GM12878 (cell line): ENCODE results near the gene NR3C1. TPM values are rescaled to one million over a fixed set of nuclear protein-coding genes. Genes with fewer than 3 reads are reported as not detected.
A peak's percentile ranks its signal among the peaks of the same experiment; 100 is the strongest.

Experiments used
- ATAC-seq: fragments of 200-7000 bp; cut with Tn5 transposase; 3 replicates; pipeline ENCODE4 v1.9.1; 2020; ENCODE audit warnings: mild to moderate bottlenecking, moderate library complexity
- BruUV-seq: library from RNA; stranded (reverse); fragments of 400-500 nt; replicated peaks from 2 replicates; lab custom pipeline; 2021; lab: Mats Ljungman, UMichigan
- CTCF ChIA-PET: fragments of 300-600 bp; sonication (Branson Sonifier 250); formaldehyde crosslinking; extraction: SDS; loops from one replicate; lab custom pipeline; 2021; ENCODE audit warnings: inconsistent platforms; lab: Yijun Ruan, JAX
- POLR2A ChIA-PET: fragments of 350-600 bp; formaldehyde crosslinking; extraction: SDS; loops from one replicate; lab custom pipeline; 2021; ENCODE audit warnings: inconsistent platforms; lab: Charles Lee
- RAD21 ChIA-PET: fragments of 300-600 bp; sonication (Branson Sonifier 250); formaldehyde crosslinking; loops from one replicate; lab custom pipeline; 2023; ENCODE audit warnings: antibody characterized with exemption; ENCODE audit not compliant: unreplicated experiment; lab: Charles Lee
- SMC1A ChIA-PET: fragments of 300-600 bp; sonication (Branson Sonifier 250); formaldehyde crosslinking; loops from one replicate; lab custom pipeline; 2023; ENCODE audit not compliant: unreplicated experiment, uncharacterized antibody; lab: Charles Lee
- DNase-seq: peaks from one replicate; pipeline ENCODE4 v3.0.0-alpha.2; 2011; ENCODE audit warnings: low read depth, low spot score
- FAIRE-seq: peaks from 3 replicates; lab custom pipeline; 2011; peaks lifted over from hg19 to GRCh38; lab: Jason Lieb, UNC
- H2AFZ ChIP-seq: 2 replicates; pipeline ENCODE4 v1.6.0; 2011; ENCODE audit warnings: low read depth, low read length, control low read depth; ENCODE audit not compliant: control insufficient read depth
- H3K27ac ChIP-seq: 2 replicates; pipeline ENCODE4 v1.5.1; 2011; ENCODE audit warnings: control low read depth; ENCODE audit not compliant: control insufficient read depth, insufficient read depth
- H3K27me3 ChIP-seq, 2 experiments: replicated peaks in 1 of 2; 2 replicates each; pipeline versions ENCODE4 v1.6.0 to v1.6.1; 2011; ENCODE audit warnings: low read length in 1 of 2; ENCODE audit not compliant: control insufficient read depth in 2 of 2, insufficient read depth in 2 of 2
- H3K36me3 ChIP-seq, 2 experiments: 2 replicates each; pipeline ENCODE4 v1.5.1; 2011; ENCODE audit warnings: low read length in 1 of 2; ENCODE audit not compliant: control insufficient read depth in 2 of 2, insufficient read depth in 2 of 2
- H3K4me1 ChIP-seq: 2 replicates; pipeline ENCODE4 v1.6.1; 2011; ENCODE audit warnings: mild to moderate bottlenecking, low read length, moderate library complexity, mixed read lengths; ENCODE audit not compliant: control insufficient read depth, insufficient read depth
- H3K4me2 ChIP-seq: 2 replicates; pipeline ENCODE4 v1.6.0; 2011; ENCODE audit warnings: control low read depth; ENCODE audit not compliant: control insufficient read depth, insufficient read depth
- H3K4me3 ChIP-seq: fragments of 200-600 bp; sonication (generic); 2 replicates; pipeline ENCODE4 v1.5.1; 2016
- H3K79me2 ChIP-seq: 2 replicates; pipeline ENCODE4 v1.6.0; 2011; ENCODE audit warnings: low read length; ENCODE audit not compliant: control insufficient read depth, insufficient read depth
- H3K9ac ChIP-seq: 2 replicates; pipeline ENCODE4 v1.8.0; 2011; ENCODE audit warnings: low read length, control low read depth, mixed read lengths; ENCODE audit not compliant: control insufficient read depth, insufficient read depth
- H3K9me3 ChIP-seq: replicated peaks from 3 replicates; pipeline ENCODE4 v1.5.1; 2011; ENCODE audit warnings: mild to moderate bottlenecking, low read length; ENCODE audit not compliant: control insufficient read depth, insufficient read depth
- H4K20me1 ChIP-seq: 2 replicates; pipeline ENCODE4 v1.6.0; 2011; ENCODE audit not compliant: control insufficient read depth, insufficient read depth
- CHD1 ChIP-seq: IDR thresholded peaks from 2 replicates; pipeline ENCODE4 v1.6.1; 2012; ENCODE audit warnings: low read depth, low read length, improper control_type of control experiment
- EGR1 ChIP-seq, 2 experiments: IDR thresholded peaks; 1 replicate in 1 of 2; 2 replicates in 1 of 2; pipeline ENCODE4 v1.6.1; 2011 to 2012; ENCODE audit warnings: low read depth in 2 of 2, low read length in 2 of 2, borderline replicate concordance in 1 of 2, mild to moderate bottlenecking in 1 of 2, moderate library complexity in 1 of 2
- LARP7 ChIP-seq: fragments of 450-650 bp; IDR thresholded peaks from 2 replicates; pipeline ENCODE4 v1.6.1; 2017; ENCODE audit warnings: mild to moderate bottlenecking
- NR2F1 ChIP-seq: fragments of 450-650 bp; conservative IDR thresholded peaks from 2 replicates; pipeline ENCODE4 v1.6.1; 2017; ENCODE audit warnings: mild to moderate bottlenecking
- SUZ12 ChIP-seq: fragments of 200-600 bp; sonication (generic); IDR thresholded peaks from one replicate; pipeline ENCODE4 v1.6.1; 2018; ENCODE audit warnings: antibody characterized with exemption, mild to moderate bottlenecking; ENCODE audit not compliant: unreplicated experiment
- ZNF24 ChIP-seq: fragments of 450-650 bp; IDR thresholded peaks from 2 replicates; pipeline ENCODE4 v1.6.1; 2017; ENCODE audit warnings: antibody characterized with exemption, mild to moderate bottlenecking
- WGBS: methylation state at CpG from one replicate; pipeline ENCODE4 v1.1.6; 2016; ENCODE audit warnings: low lambda C conversion rate; ENCODE audit not compliant: insufficient replicate concordance, insufficient coverage; ENCODE audit errors: missing lambda C conversion rate; 5-methylcytosine and 5-hydroxymethylcytosine counted together
- in situ Hi-C: fragments of 300-500 bp; cut with MboI; formaldehyde crosslinking; loops from 9 replicates; pipeline ENCODE4 v1.14.3; 2018; ENCODE audit warnings: mixed read lengths
- intact Hi-C: fragments of 100-400 bp; cut with micrococcal nuclease; formaldehyde crosslinking; loops from one replicate; pipeline ENCODE4 v1.14.2; 2022; ENCODE audit not compliant: unreplicated experiment
- polyA plus RNA-seq, 11 experiments: library from polyadenylated mRNA; depleted of rRNA in 4 of 11; unstranded in 6 of 11; stranded (reverse) in 5 of 11; fragments of >200 nt; fragmentation: Nextera tagmentation in 4 of 11; fragmentation: Illumina TruSeq in 1 of 11; extraction: Ambion mirVana in 4 of 11; extraction: Trizol in 1 of 11; gene quantifications; 1 replicate in 1 of 11; 2 replicates in 10 of 11; pipeline versions ENCODE4 v1.2.1 to v1.2.3, GENCODE V29; 2011 to 2016; ENCODE audit warnings: inconsistent platforms in 2 of 11, missing spikeins in 2 of 11, low read depth in 1 of 11
- total RNA-seq, 4 experiments: library from RNA; depleted of rRNA in 3 of 4; stranded (reverse); fragments of >200 nt in 3 of 4; fragmentation: Illumina TruSeq in 1 of 4; extraction: Trizol in 1 of 4; gene quantifications; 2 replicates each; pipeline versions ENCODE4 v1.2.1 to v1.2.3, GENCODE V29; 2013 to 2021
- TF ChIP-seq, protein P1 (sequence below): fragments of 450-650 bp; IDR thresholded peaks from 2 replicates; pipeline ENCODE4 v1.6.1; 2016; ENCODE audit warnings: mild to moderate bottlenecking

The NR3C1 gene
- total and polyA plus RNA-seq, 10 of the 15 experiments (the other 5 are each of a cell fraction or from before 2014, with no cell fraction given) = 49.7 to 141 (median 109) TPM

- WGBS = 0% methylated on average over 2 of the region's 2 CpGs
- SMC1A ChIA-PET = interaction anchor here (0.6 to 9.1 kb wide), 19 partner anchors 8 to 399 kb away, joined by 3 to 70 read pairs (median 5); no protein-coding TSS in a partner anchor
- H3K4me1 ChIP-seq = no peaks in the 10 kb centered on the region
- TF ChIP-seq, protein P1, sequence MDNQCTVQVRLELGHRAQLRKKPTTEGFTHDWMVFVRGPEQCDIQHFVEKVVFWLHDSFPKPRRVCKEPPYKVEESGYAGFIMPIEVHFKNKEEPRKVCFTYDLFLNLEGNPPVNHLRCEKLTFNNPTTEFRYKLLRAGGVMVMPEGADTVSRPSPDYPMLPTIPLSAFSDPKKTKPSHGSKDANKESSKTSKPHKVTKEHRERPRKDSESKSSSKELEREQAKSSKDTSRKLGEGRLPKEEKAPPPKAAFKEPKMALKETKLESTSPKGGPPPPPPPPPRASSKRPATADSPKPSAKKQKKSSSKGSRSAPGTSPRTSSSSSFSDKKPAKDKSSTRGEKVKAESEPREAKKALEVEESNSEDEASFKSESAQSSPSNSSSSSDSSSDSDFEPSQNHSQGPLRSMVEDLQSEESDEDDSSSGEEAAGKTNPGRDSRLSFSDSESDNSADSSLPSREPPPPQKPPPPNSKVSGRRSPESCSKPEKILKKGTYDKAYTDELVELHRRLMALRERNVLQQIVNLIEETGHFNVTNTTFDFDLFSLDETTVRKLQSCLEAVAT = peak; percentile 67
- TF ChIP-seq CHD1 = peak; percentile 89; the same call in 1 of the 2 replicates
- 0 out of 2 replicates have a peak, but pooled peaks have one; percentile 30 for TF ChIP-seq LARP7
- peak; percentile 35; the same call in 1 of the 2 replicates for TF ChIP-seq NR2F1
- 0 out of 2 replicates have a peak, but pooled peaks have one; percentile 22 for TF ChIP-seq ZNF24
- TF ChIP-seq SUZ12 = no peak
- no peak for TF ChIP-seq EGR1 (IDR thresholded peaks at IDR 0.05; ENCODE audit: borderline replicate concordance in 1 of 2, low read depth in 2 of 2, low read length in 2 of 2)
- TF ChIP-seq, all 136 proteins: peak for 5
- in situ Hi-C loops = no loop called here
- Histone ChIP-seq H3K27me3 (no peaks in the 10 kb centered on the region), H2AFZ (no peak overlapping the region), H4K20me1 (no peaks in the 10 kb centered on the region; the same call in 1 of the 2 replicates), H3K27ac (peak overlapping the region; percentile 93), H3K4me2 (peak overlapping the region; percentile 84), H3K36me3 (peaks cover 0 to 16% of the 10 kb centered on the region in 2 experiments; a peak in 3 of 4 replicates), H3K9ac (peak overlapping the region; percentile 92), H3K79me2 (peaks cover 100% of the 10 kb centered on the region), H3K9me3 (no peaks in the 10 kb centered on the region; the same call in 1 of the 3 replicates), H3K4me3 (peak overlapping the region; percentile 83)
- DNase-seq (no peak), ATAC-seq (peak; percentile 17), FAIRE-seq (no peak)
- intact Hi-C loops = loop anchor here (2.0 kb wide), 3 partner anchors 43 to 395 kb away; no protein-coding TSS in a partner anchor
- no TSS peak for BruUV-seq
- CTCF ChIA-PET = interaction anchor here (0.9 to 2.3 kb wide), 5 partner anchors 16 to 187 kb away, joined by 3 to 7 read pairs (median 3); no protein-coding TSS in a partner anchor
- RAD21 ChIA-PET = interaction anchor here (0.9 to 10.9 kb wide), 24 partner anchors 8 to 745 kb away, joined by 3 to 121 read pairs (median 7); no protein-coding TSS in a partner anchor
- POLR2A ChIA-PET = interaction anchor here (0.6 to 1.9 kb wide), 9 partner anchors 32 to 393 kb away, joined by 3 to 6 read pairs (median 3); no protein-coding TSS in a partner anchor
Observed at GRCh38 chr5:143397302-143398052, 6.0 kb downstream of the NR3C1 start.
